NB4 (cell line): ENCODE results near the gene GSK3B.

ENCODE experiments used
- MYC ChIP-seq: IDR thresholded peaks from 2 replicates; pipeline ENCODE4 v1.6.1; 2011; ENCODE audit warnings: low read depth, low read length
- POLR2A ChIP-seq: IDR thresholded peaks from 2 replicates; pipeline ENCODE4 v1.6.1; 2011; ENCODE audit warnings: mild to moderate bottlenecking; ENCODE audit not compliant: insufficient read length; ENCODE audit errors: extremely low read depth
- TF ChIP-seq, protein P1 (sequence below): IDR thresholded peaks from one replicate; pipeline ENCODE4 v1.5.1; 2012; ENCODE audit warnings: low read depth, low read length
- TF ChIP-seq, protein P2 (sequence below): IDR thresholded peaks from 2 replicates; pipeline ENCODE4 v1.6.1; 2011; ENCODE audit warnings: low read depth, low read length

DNA sequence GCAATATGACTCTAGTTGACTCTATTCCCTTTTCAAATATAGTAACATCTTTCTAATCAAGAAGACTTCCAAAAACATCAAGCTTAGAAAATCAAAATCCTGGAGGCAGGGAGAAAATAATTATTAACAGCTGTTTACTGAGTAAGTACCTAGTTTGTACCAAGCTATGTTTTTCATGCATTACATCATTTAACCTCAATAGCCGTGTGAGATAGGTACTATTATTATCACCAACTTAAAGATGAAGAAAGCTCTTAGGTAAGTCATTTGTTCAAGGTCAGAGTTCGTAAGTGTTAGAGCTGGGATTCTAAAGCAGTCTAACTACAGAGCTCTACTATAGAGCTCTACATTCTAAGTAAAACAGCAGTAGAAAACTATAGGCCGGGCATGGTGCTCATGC, 41.6 kb downstream of the GSK3B start:
- TF ChIP-seq, protein P1, sequence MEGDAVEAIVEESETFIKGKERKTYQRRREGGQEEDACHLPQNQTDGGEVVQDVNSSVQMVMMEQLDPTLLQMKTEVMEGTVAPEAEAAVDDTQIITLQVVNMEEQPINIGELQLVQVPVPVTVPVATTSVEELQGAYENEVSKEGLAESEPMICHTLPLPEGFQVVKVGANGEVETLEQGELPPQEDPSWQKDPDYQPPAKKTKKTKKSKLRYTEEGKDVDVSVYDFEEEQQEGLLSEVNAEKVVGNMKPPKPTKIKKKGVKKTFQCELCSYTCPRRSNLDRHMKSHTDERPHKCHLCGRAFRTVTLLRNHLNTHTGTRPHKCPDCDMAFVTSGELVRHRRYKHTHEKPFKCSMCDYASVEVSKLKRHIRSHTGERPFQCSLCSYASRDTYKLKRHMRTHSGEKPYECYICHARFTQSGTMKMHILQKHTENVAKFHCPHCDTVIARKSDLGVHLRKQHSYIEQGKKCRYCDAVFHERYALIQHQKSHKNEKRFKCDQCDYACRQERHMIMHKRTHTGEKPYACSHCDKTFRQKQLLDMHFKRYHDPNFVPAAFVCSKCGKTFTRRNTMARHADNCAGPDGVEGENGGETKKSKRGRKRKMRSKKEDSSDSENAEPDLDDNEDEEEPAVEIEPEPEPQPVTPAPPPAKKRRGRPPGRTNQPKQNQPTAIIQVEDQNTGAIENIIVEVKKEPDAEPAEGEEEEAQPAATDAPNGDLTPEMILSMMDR: no peak
- TF ChIP-seq POLR2A (no peak), MYC (no peak)
- TF ChIP-seq, protein P2, sequence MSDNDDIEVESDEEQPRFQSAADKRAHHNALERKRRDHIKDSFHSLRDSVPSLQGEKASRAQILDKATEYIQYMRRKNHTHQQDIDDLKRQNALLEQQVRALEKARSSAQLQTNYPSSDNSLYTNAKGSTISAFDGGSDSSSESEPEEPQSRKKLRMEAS: no peak
